CD4-positive, alpha-beta T cell treated with Interleukin-15 for 4 hours (primary cell): ENCODE results near the gene ZNF878.
A peak's percentile ranks its signal among the peaks of the same experiment; 100 is the strongest.
"Not testable (repeated sequence)": the region's sequence is repeated elsewhere in the genome, so short reads cannot be mapped to it uniquely, and the experiment has no call there.

Experiments used
- DNase-seq: peaks from one replicate; pipeline ENCODE4 v3.0.0-alpha.2; 2020; ENCODE audit warnings: low spot score

The ZNF878 gene

DNA sequence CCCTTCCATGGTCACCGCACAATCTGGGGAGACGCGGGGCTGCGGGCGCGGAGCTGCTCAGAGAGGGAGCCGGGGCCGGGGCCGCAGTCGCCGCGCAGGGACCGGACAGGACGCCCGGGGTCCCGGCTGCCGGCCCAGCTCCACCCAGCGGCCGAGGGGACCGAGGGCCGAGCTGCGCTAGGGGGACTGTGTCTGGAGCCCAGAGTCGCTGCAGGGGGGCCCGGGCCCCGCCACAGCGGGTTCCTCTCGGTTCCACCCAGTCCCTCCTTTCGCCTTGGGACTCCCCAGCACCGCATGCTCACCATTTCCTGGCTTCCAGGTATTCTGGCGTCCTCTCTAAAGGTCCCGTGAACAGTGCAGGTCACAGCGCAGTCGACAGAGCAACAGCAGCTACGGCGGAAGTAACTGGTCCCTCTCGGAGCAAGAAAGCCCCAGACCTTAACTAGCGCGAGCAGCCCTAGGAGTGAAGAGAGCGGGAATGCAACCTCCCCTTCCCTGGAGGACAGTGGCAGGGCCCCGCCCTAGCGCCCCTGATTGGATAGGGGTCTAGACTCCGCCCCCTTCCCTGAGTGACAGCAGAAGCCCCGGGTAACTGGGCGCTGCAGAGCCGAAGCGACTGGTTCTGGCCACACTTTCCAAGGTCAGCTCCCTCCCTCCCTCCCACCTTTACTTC, at the start of gene ZNF878:
TSS of gene ZNF878 (minus strand) at position 465 of the 673 bp plus-strand sequence. CDS start at position 305, 160 bp downstream.
- peak; percentile 31 for DNase-seq

- no peak for DNase-seq
These were observed 45.3 kb upstream of the ZNF878 start for GRCh38 chr19:12098040-12098439.

GRCh38 chr19:12095111-12095790, 42.5 kb upstream of the ZNF878 start:
- DNase-seq, result no peak

GRCh38 chr19:12093777-12094176, 41.0 kb upstream of the ZNF878 start:
- DNase-seq, result no peak

DNA sequence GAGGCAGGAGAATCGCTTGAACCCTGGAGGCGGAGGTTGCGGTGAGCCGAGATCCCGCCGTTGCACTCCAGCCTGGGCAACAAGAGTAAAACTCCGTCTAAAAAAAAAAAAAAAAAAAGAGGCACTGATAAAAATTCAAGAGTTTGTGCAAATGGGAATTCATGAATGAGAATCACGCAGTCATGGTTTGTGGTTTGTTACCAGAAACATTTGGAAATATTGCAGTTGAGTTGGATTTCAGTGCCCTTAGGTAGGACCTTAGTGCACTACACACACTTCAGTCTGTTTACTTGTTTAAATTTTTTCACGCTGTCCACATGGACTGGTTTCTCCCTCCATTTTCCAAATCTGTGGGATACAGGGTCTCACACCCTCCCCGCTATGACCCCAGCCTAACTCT, 40.2 kb upstream of the ZNF878 start:
- DNase-seq, result no peak

- peak; percentile 31 for DNase-seq
These were observed 39.5 kb upstream of the ZNF878 start for GRCh38 chr19:12092065-12092867.

DNA sequence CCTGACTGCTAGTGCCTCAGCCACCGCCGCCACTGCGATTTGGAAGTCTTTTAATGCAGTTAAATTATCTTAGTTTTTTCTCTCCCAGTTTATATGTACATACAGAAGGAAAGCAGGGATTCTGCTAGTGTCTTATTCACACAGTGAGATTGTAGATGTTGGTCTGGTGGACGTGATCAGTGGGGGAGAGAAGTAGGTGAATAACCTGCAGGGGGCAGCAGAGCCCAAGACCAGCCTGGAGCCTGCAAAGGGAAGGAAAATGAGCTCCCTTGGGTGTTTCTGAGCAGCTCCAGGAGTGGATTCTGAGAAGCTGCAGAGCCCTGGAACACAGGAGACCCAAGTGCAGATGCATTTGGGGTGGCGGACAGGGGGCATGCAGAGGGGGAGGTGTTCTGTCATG, 38.0 kb upstream of the ZNF878 start:
- peak; percentile 50 for DNase-seq

GRCh38 chr19:12085074-12085818, 32.5 kb upstream of the ZNF878 start:
- no peak for DNase-seq

GRCh38 chr19:12083336-12083735, 30.6 kb upstream of the ZNF878 start:
- not testable (repeated sequence) for DNase-seq

GRCh38 chr19:12077375-12077774, 24.6 kb upstream of the ZNF878 start:
- DNase-seq, result no peak

GRCh38 chr19:12076331-12076730, 23.6 kb upstream of the ZNF878 start:
- not testable (repeated sequence) for DNase-seq

GRCh38 chr19:12075538-12076139, 22.9 kb upstream of the ZNF878 start:
- no peak for DNase-seq

DNA sequence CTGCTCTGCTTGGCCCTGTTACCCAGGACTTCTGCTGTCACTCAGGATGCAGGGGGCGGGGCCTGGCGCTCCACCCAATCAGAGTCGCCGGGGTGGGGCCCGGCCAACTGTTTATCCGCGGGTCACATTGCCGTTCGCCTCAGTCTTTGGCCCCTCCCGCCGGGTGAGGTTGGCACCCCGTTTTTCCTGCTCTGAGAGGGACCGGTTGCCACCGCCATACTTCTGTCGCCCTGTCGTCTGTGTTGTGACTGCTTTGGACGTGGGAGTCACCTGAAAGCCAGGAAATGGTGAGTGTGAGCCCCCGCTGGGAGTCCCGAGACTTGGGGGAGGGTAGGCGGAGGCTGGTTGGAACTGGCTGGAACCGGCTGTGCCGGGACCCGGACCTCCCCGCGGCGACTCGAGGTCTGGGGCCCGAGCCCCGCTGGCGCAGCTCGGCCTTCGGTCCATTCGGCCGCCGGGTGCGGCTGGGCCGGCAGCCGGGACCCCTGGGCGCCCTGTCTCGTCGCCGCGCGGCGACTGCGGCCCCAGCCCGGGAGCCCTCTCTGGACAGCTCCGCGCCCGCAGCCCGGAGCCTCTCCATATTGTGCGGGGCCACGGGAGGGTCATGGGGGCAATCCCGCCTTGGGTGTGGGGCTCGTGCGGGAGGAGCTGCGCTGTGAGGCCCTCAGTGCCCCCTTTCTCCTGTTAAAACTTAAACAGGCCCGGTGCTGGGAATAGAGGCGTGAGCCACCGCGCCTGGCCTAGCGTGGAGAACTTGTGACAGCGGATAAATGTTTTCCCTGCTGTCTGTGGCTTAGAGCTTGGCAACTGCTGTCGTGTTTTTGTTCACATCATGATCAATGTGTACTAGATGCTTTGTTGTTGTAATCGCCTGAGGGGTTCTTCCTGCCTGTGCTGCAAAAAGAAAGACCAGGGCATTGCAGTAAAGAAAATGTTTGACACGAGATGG, 12.1 kb upstream of the ZNF878 start, which contains the start of gene ZNF844:
TSS of gene ZNF844 (plus strand) at position 142 of the 949 bp plus-strand sequence. CDS start at position 285, 143 bp downstream.
- DNase-seq, result peak; percentile 62

GRCh38 chr19:12055784-12056183, 3.0 kb upstream of the ZNF878 start:
- DNase-seq, result no peak

- DNase-seq, result no peak
These were observed 667 bp downstream of the ZNF878 start for GRCh38 chr19:12052091-12052496.

DNA sequence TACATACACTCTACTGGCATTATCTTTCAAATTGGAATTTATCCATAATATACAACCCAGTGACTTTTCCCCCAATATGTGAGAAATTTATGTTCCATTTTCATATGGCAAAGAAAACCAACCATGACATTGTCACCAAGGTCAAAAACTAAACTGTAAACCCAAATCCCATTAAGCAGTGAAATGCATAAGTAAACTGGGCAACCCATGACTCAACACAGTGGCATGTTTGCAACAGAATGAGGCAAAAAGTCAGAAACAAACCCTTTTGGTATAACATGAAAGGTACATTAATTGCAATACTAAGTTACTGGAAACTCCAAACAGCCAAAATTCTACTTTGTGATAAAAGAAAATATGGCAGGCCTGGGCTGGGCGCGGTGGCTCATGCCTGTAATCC, 4.9 kb downstream of the ZNF878 start:
- DNase-seq, result no peak

GRCh38 chr19:12043752-12044422, 8.9 kb downstream of the ZNF878 start:
- DNase-seq, result no peak

DNA sequence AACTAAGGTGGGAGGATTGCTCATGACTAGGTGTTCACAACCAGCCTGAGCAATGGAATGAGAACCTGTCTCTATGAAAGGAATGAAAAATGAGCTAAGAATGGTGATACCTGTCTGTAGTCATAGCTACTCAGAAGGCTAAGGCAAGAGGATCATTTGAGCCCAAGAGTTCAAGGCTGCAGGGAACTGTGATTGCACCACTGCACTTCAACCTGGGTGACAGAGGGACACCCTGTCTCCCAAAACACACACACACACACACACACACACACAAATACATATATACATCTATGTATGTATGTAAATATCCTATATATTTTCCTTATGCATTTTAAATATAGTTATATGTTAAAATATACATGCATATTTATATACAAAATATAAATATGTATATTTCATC, 9.9 kb downstream of the ZNF878 start:
- DNase-seq, result no peak

- peak; percentile 46 for DNase-seq
These were observed 17.3 kb downstream of the ZNF878 start, which contains the start of gene ZNF433 for GRCh38 chr19:12035220-12036172. Gene ZNF433, minus strand, starts transcription at chr19:12035679. Its CDS starts 140 bp downstream, at chr19:12035539.
